ENCODE measurements around the gene ANP32D.
"Not testable (repeated sequence)": the region's sequence is repeated elsewhere in the genome, so short reads cannot be mapped to it uniquely, and the experiment has no call there.

The ANP32D gene

DNA sequence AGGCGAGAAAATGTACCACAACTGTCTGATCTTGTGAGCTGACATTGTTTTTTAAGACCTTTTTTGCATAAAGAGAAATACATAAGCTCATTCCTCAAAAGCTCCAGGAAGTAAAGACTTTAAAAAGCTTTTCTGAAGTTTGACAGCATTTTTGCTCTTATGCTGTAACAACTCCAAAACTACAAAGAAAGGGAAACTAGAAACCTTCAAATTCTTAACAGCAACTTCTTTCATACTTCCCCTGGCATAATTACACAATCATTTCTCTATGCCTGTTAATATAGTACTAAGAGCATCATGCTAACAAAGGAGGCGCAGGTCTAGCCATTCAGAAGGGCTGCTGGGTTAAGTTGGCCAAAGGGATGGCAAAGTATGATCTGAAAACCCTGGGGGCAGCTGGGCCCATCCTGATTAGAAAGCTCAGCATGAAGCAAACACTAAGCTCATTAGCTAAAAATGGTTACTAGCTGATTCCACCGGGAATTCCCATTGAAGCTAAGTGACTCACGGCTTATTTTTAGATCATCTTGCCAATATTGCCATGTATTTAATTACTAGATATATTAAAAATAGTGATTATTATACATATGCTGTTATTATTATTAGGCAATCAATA lies 26.1 kb upstream of the ANP32D start:
- peak; percentile 55 for DNase-seq (ENCODE audit: low read depth)
- TF ChIP-seq, protein P1, sequence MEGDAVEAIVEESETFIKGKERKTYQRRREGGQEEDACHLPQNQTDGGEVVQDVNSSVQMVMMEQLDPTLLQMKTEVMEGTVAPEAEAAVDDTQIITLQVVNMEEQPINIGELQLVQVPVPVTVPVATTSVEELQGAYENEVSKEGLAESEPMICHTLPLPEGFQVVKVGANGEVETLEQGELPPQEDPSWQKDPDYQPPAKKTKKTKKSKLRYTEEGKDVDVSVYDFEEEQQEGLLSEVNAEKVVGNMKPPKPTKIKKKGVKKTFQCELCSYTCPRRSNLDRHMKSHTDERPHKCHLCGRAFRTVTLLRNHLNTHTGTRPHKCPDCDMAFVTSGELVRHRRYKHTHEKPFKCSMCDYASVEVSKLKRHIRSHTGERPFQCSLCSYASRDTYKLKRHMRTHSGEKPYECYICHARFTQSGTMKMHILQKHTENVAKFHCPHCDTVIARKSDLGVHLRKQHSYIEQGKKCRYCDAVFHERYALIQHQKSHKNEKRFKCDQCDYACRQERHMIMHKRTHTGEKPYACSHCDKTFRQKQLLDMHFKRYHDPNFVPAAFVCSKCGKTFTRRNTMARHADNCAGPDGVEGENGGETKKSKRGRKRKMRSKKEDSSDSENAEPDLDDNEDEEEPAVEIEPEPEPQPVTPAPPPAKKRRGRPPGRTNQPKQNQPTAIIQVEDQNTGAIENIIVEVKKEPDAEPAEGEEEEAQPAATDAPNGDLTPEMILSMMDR (conservative IDR thresholded peaks at IDR 0.05; ENCODE audit: low read depth, low read length) = no peak

DNA sequence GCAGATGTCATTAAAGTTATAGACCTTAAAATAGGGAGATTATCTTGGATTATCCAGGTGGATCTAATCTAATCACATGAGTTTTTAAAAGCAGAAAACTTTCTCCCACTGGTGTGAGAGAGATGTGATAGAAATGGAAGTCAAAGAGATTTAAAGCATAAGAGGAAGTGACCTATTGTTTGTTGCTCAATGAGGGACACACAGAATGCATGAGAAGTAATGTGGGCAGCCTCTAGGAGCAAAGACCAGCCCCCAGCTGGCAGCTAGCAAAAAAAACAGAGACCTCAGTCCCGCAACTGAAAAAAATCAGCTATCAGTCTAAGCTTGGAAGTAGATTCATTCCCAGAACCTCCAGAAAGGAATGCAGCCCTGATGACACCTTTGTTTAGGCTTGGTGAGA lies 24.6 kb upstream of the ANP32D start:
- DNase-seq (ENCODE audit: low read depth) = no peak
- TF ChIP-seq, protein P1 (conservative IDR thresholded peaks at IDR 0.05; ENCODE audit: low read depth, low read length) = no peak
- H3K4me3 ChIP-seq (ENCODE audit: low read length) = no peak overlapping the region

More for the DNA sequence above, 26.1 kb upstream of the ANP32D start:
- no peak overlapping the region for H3K4me3 ChIP-seq (ENCODE audit: low read length)

DNA sequence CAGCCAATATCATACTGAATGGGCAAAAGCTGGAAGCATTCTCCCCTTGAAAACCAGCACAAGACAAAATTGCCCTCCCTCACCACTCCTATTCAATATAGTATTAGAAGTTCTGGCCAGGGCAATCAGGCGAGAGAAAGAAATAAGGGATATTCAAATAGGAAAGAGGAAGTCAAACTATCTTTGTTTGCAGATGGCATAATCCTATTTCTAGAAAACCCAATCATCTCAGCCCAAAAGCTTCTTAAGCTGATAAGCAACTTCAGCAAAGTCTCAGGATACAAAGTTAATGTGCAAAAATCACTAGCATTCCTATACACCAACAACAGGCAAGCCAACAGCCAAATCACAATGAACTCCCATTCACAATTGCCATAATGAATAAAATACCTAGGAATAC lies 21.0 kb upstream of the ANP32D start:
- TF ChIP-seq, protein P1 (conservative IDR thresholded peaks at IDR 0.05; ENCODE audit: low read depth, low read length) = no peak
- no peak overlapping the region for H3K4me3 ChIP-seq (ENCODE audit: low read length)
- DNase-seq (ENCODE audit: low read depth) = no peak

DNA sequence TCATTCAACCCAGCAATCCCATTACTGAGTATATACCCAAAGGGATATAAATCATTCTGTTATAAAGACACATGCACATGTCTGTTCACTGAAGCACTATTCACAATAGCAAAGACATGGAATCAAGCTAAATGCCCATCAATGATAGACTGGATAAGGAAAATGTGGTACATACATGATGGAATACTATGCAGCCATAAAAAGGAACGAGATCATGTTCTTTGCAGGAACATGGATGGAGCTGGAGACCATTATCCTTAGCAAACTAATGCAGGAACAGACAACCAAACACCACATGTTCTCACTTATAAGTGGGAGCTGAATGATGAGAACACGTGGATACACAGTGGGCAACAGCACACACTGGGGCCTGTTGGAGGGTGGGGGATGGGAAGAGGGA lies 19.4 kb upstream of the ANP32D start:
- not testable (repeated sequence) for H3K4me3 ChIP-seq (ENCODE audit: low read length); DNase-seq (ENCODE audit: low read depth)

DNA sequence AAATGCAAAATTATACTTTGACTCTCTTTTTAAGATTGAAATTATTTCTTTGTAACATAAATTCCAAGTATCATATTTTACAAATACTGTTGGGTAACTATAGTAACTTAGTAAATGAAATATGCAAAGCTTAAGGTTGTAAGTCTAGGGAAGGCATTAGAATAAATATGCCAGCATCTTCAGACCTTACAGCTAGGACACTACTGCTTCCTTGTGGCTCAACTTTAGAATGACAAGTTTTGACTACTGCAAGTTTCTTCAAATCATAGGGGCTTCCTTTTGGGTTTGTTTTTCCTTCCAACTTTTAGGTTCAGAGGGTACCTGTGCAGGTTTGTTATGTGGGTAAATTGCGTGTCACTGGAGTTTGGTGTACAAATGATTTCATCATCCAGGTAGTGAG lies 17.7 kb upstream of the ANP32D start:
- DNase-seq (ENCODE audit: low read depth) = peak; percentile 13
- TF ChIP-seq, protein P1 (conservative IDR thresholded peaks at IDR 0.05; ENCODE audit: low read depth, low read length) = peak; percentile 66
- no peak overlapping the region for H3K4me3 ChIP-seq (ENCODE audit: low read length)

DNA sequence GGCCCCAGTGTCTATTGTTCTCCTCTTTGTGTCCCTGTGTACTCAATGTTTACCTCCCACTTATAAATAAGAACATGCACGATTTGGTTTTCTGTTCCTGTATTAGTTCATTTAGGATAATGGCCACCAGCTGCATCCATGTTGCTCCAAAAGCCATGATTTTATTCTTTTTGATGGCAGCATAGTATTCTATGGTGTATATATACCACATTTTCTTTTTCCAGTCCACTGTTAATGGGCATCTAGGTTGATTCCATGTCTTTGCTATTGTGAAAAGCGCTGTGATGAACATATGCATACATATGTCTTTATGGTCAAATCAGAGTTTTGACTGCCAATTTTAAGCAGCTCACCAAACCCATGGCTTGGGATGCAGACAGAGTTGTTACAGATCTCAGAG lies 17.2 kb upstream of the ANP32D start:
- no peak overlapping the region for H3K4me3 ChIP-seq (ENCODE audit: low read length)
- TF ChIP-seq, protein P1 (conservative IDR thresholded peaks at IDR 0.05; ENCODE audit: low read depth, low read length) = no peak
- no peak for DNase-seq (ENCODE audit: low read depth)

DNA sequence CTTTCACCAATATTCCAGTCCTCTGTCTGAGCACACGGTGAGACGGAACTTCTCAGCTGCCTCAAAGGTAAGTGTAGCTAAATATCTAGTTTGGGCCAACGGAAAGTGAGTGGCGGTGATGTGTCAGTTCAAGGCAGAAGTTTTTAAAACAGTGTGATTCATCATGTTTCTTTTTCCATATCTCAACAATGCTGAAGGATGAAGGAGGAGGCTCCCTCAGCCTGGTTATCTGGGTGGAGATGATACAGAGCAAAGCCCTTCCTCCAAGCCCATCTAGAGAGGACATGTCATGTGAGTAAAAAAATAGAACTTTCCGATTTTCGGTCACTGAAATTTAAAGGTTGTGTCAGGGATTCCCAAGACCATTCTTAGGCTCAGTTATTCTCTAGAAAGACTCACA lies 13.1 kb upstream of the ANP32D start:
- TF ChIP-seq, protein P1 (conservative IDR thresholded peaks at IDR 0.05; ENCODE audit: low read depth, low read length) = no peak
- no peak for DNase-seq (ENCODE audit: low read depth)
- no peak overlapping the region for H3K4me3 ChIP-seq (ENCODE audit: low read length)

DNA sequence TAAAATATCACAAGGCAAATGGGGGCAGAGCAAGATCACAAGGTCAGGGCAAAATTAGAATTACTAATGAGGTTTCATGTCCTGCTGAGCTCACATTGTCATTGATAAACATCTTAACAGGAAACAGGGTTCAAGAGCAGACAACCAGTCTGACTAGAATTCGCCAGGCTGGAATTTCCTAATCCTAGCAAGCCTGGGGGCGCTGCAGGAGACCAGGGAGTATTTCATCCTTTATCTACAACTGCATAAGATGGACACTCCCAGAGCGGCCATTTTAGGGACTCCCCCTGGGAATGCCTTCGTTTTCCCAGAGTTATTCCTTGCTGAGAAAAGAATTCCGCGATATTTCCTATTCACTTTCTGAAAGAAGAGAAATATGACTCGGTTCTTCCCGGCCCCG lies 3.3 kb upstream of the ANP32D start:
- H3K4me3 ChIP-seq (ENCODE audit: low read length); DNase-seq (ENCODE audit: low read depth): not testable (repeated sequence)

All from retinal pigment epithelial cell (primary cell).